Measurements from ENCODE around the gene DMAC2.
A peak's percentile ranks its signal among the peaks of the same experiment; 100 is the strongest.
"Not testable (repeated sequence)": the region's sequence is repeated elsewhere in the genome, so short reads cannot be mapped to it uniquely, and the experiment has no call there.

DMAC2 gene

DNA sequence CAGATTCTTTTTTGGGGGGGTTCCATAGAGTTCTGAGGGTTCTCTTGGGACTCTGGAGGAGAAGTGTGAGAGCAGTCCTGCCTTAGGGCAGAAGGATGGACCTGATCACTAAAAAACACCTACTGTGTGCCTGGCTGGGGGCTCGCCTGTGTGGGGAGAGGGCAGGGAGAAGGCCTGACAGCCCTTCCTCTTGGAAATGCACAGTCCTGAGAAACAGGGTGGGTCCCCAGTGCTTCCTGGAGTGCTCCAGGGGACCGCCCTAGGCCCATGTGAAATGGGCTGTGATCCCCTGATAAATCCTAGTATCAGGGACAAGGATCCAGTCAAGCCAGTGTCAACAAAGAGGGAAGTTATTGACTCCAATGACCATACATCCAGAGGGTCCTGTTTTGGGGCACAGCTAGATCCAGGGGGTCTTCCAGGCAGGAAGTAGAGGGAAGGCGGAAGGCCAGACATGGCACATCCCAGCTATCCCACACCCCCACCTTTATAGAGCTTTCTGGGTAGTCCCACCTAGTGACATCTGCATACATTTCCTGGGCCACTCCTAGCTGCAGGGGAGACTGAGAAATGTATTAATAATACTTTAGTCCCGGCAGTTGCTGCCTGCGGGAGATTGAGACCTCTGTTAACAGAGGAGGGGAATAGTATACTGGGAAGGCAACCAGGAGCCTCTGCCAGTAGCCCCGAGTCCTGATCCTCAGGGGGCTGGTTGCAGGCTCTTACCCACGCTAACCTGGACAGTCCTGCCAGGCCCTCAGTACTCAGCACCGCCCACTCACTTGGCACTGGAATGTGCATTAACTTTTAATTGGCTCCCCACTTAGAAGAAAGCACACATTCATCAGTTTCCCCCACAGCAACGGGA is 28.4 kb downstream of the DMAC2 start:
- DNase-seq (ENCODE audit: low read depth) = no peak
- H3K4me3 ChIP-seq (ENCODE audit: low read depth, low read length) = no peak overlapping the region
- TF ChIP-seq, protein P1, sequence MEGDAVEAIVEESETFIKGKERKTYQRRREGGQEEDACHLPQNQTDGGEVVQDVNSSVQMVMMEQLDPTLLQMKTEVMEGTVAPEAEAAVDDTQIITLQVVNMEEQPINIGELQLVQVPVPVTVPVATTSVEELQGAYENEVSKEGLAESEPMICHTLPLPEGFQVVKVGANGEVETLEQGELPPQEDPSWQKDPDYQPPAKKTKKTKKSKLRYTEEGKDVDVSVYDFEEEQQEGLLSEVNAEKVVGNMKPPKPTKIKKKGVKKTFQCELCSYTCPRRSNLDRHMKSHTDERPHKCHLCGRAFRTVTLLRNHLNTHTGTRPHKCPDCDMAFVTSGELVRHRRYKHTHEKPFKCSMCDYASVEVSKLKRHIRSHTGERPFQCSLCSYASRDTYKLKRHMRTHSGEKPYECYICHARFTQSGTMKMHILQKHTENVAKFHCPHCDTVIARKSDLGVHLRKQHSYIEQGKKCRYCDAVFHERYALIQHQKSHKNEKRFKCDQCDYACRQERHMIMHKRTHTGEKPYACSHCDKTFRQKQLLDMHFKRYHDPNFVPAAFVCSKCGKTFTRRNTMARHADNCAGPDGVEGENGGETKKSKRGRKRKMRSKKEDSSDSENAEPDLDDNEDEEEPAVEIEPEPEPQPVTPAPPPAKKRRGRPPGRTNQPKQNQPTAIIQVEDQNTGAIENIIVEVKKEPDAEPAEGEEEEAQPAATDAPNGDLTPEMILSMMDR (IDR thresholded peaks at IDR 0.05; ENCODE audit: control insufficient read depth, extremely low read depth, insufficient read depth) = no peak

DNA sequence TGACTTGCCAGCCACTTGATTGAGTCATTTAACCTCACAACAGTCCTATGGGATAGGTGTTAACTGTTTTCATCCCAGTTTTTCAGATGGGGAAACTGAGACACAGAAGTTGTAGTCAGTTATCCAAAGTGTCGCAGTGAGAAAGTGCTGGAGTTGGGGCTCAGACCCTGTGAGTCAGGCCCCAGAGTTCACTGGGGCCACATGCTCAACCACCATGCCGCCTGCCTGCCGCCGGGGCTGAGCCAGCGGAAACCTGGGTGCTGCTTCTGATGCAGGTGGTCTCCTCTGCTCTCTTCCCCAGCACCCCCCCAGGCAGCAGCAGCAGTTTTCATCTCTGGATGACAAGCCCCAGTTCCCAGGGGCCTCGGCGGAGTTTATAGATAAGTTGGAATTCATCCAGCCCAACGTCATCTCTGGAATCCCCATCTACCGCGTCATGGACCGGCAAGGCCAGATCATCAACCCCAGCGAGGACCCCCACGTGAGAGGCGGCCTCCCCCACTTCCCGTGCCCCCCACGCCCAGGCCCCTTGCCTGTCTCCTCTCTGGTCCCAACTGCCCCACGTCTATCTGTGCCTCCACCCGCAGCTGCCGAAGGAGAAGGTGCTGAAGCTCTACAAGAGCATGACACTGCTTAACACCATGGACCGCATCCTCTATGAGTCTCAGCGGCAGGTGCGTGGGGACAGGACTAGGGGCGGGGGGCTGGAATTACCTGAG is 29.2 kb downstream of the DMAC2 start:
- H3K4me3 ChIP-seq (ENCODE audit: low read depth, low read length) = no peak overlapping the region
- no peak for DNase-seq (ENCODE audit: low read depth)
- TF ChIP-seq, protein P1 (IDR thresholded peaks at IDR 0.05; ENCODE audit: control insufficient read depth, extremely low read depth, insufficient read depth) = no peak

DNA sequence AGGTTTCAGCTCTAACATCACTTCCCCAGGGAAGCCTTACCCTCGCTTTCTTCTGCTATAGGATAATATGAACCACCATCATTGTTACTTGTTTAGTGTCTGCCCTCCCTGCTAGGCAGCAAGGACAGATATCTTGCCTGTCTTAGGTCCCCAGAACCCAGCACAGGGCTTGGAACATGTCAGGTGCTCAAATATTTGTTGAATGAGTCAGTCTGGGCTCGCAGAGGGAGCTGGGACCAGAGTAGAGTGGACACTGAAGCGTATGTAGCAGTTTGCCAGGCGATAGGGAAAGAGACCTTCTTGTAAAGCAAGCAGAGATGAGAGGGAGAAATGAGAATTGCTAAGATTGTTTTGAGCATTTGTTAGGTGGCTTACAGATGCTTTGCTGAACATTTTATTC is 30.4 kb downstream of the DMAC2 start:
- DNase-seq (ENCODE audit: low read depth) = peak; percentile 65
- TF ChIP-seq, protein P1 (IDR thresholded peaks at IDR 0.05; ENCODE audit: control insufficient read depth, extremely low read depth, insufficient read depth) = no peak
- no peak overlapping the region for H3K4me3 ChIP-seq (ENCODE audit: low read depth, low read length)

DNA sequence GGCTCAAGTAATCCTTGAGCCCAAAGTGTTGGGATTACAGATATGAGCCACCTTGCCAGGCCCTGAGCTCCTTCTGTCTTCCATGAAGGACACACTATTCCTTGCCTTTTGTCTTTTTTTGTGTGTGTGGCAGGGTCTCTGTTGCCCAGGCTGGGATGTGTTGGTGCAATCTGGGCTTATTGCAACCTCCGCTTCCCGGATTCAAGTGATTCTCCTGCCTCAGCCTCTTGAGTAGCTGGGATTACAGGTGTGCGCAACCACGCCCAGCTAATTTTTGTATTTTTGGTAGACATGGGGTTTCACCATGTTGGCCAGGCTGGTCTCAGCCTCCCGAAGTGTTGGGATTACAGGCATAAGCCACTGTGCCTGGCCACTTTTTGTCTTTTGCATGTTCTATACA is 30.9 kb downstream of the DMAC2 start:
- not testable (repeated sequence) for H3K4me3 ChIP-seq (ENCODE audit: low read depth, low read length); DNase-seq (ENCODE audit: low read depth)

DNA sequence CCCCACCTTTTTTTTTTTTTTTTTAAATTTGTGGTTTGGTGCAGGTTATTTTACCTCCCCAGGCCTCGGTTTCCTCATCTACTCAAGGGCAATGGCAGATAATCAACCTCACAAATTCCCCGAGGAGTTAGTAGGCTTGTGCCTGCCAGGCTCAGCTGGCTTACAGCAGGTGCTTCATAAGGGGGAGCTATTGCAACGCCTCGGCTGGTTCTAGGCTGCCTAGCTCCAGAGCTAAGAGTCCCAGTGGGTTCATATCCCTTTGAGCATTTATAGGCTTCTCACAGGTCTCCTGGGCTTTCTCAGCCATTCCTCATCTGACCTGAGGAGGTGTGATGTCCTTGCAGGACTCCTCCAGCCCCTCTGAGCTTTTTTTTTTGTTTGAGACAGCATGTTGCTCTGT is 31.5 kb downstream of the DMAC2 start:
- TF ChIP-seq, protein P1 (IDR thresholded peaks at IDR 0.05; ENCODE audit: control insufficient read depth, extremely low read depth, insufficient read depth) = no peak
- H3K4me3 ChIP-seq (ENCODE audit: low read depth, low read length) = no peak overlapping the region
- no peak for DNase-seq (ENCODE audit: low read depth)

DNA sequence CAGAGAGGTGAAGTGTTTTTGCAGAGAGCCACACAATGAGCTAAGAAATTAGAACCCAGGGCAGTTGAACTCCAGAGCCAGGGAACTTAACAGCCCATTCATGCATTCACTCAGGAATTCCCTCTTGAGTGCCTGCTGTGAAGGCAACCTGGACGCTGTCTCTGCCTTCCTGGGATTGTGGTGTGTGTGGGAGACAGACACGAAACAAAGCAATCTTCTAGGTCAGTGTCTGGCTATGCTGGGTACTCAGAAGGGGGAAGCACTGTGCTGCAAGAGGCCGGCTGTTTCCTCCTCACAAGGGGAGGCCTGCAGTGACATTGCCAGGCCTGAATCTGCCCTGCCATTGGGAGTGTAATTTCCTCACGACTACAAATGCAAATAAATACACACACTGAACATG is 32.4 kb downstream of the DMAC2 start:
- H3K4me3 ChIP-seq (ENCODE audit: low read depth, low read length) = no peak overlapping the region
- TF ChIP-seq, protein P1 (IDR thresholded peaks at IDR 0.05; ENCODE audit: control insufficient read depth, extremely low read depth, insufficient read depth) = no peak
- DNase-seq (ENCODE audit: low read depth) = no peak

DNA sequence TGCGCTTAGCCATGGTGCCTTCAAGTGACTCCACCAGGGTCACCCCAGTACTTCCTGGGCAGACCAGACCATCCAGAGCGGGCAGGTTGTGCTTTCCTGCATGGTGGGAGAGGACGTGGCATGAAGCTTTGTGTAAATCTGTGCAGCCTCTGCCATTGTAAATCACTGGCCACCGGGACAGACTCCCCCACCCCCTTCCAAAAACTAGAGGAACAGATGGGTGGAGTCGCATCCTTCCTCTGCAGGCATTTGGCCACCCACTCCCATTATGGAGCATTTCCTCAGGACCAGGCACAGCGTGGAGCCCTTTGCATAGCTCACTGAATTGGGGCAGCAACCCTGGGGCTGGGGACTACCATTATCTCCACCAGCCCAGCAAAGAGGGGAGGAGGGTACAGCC is 33.9 kb downstream of the DMAC2 start:
- H3K4me3 ChIP-seq (ENCODE audit: low read depth, low read length) = no peak overlapping the region
- TF ChIP-seq, protein P1 (IDR thresholded peaks at IDR 0.05; ENCODE audit: control insufficient read depth, extremely low read depth, insufficient read depth) = no peak
- no peak for DNase-seq (ENCODE audit: low read depth)

Data from LNCaP clone FGC (cell line).